GM21447 (cell line): ENCODE measurements around the gene ZNF717.
"Not testable (repeated sequence)": the region's sequence is repeated elsewhere in the genome, so short reads cannot be mapped to it uniquely, and the experiment has no call there.

Source experiments
- ATAC-seq: cut with Tn5 transposase; IDR thresholded peaks from one replicate; pipeline ENCODE4 v1.9.1; 2021; ENCODE audit not compliant: unreplicated experiment

ZNF717 gene

GRCh38 chr3:75785081-75785755 lies at the start of gene ZNF717:
TSS of gene ZNF717 (minus strand) at chr3:75785549. CDS start at chr3:75783362, 2,187 bp downstream.
- not testable (repeated sequence) for ATAC-seq

- not testable (repeated sequence) for ATAC-seq
Measured at GRCh38 chr3:75831076-75831475, 45.7 kb upstream of the ZNF717 start.

DNA sequence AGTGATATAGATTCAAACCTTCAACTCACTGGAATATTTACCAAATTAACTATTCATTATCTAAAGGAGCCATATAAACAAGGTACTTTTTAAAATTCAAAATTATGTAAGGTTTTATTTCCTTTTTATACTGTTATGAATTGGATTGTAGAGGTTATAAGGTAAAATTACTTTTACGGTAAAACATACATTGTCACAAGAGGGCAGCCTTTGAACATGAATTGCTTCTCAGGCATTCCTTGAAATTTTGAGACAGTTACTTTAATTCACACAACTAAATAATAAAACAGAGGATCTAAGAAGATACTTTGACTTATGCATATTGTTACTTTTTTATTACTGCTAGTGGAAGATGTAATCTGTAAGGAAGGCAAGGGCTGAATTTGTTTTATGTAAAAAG lies 32.7 kb upstream of the ZNF717 start:
- ATAC-seq: not testable (repeated sequence)

DNA sequence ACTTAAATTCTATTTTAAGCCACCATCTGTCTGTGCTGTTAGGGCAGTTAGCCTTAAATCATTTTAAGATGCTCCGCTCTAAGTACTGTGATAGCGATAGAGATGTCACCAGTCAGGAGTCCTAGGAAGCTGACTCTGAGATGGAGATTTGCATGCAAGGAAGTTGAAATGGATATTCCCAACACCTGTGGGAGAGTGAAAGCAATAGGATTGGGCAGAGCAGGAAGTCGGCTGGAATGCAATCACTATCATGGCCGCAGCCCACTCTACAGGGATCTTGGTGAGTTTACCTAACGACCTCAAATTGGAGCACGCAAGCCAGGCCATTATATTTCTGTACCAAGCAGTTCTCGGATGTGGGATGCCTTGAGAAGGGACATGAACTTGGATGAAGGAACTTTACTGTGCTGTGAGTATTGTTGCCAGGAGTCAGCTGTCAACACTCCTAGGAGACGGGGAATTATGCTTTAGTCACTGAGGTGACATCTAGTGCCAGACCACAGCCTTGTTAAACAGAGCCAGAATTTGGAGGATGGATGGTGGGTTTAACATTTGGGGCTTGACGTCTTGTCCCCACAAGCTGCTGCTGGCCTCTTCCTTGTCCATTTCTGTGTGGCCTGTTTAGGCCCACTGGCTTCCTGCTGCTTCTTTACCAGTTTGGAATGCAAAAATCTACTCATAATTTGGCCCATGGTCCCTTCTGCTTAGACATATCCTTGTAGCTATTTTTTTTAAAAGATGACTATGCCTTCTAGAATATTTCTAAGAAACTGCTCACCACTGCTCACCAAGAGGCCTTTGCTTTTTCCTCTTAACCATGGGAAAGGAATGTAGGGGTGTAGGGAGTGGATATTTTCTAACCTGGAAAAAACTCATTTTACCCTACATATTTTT lies 31.2 kb upstream of the ZNF717 start:
- not testable (repeated sequence) for ATAC-seq

DNA sequence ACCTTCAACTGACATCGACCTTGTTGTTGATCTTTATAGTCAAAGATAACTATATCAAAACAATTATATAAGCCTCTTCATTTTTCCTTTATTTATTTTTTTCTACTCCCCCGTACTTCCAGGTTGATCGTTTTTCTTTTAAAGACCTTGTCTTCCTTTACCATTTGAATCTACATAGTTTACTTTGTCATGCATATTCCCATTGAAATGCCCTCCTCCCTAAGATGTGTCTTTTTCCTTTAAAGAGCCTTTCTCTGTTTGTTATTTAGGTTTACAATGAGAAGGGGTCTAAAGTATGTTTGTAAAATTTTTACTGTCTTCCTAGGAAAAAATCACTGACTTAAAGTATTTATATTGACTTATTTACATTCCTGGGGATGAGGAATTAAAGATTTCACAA lies 29.4 kb upstream of the ZNF717 start:
- ATAC-seq: no peak

DNA sequence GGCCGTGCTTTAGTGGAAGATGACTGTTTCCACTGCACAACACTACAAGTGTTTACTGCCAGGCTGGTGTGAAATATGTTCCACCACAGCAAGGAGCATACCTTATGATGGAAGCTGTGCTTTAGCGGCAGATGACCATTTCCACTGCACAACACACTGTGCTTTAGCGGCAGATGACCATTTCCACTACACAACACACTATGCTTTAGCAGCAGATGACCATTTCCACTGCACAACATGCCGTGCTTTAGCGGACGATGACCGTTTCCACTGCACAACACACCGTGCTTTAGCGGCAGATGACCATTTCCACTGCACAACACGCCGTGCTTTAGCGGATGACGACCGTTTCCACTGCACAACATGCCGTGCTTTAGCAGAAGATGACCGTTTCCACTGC lies 2.8 kb downstream of the ZNF717 start:
- no peak for ATAC-seq

GRCh38 chr3:75781079-75781745 lies 4.1 kb downstream of the ZNF717 start:
- no peak for ATAC-seq

DNA sequence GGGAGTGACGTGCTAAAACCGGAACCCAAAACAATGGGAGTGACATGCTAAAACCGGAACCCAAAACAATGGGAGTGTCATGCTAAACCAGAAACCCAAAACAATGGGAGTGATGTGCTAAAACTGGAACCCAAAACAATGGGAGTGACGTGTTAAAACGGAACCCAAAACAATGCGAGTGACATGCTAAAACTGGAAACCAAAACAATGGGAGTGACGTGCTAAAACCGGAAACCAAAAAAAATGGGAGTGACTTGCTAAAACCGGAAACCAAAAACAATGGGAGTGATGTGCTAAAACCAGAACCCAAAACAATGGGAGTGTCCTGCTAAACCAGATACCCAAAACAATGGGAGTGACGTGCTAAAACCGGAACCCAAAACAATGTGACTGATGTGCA lies 7.6 kb downstream of the ZNF717 start:
- ATAC-seq: not testable (repeated sequence)

DNA sequence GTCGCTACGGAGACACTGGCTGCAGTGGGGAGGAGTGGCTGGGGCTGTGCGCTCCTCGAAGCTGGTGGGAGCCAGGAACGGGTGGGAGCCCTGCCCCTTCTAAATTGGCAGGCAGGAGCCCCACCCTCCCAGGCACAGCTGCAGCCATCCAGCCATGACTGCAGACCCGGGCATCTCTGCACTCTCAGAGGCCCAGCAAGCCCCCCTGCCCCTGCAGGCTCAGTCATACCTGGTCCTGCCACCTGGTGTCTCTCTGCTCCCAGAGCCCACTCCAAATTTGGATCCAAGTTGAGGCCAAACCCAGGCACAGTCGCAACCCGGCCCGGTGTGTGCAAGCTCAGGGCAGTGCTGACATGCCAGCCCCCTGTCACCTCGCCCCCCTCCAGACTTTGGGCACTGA lies 13.7 kb downstream of the ZNF717 start:
- not testable (repeated sequence) for ATAC-seq

- ATAC-seq: no peak
Measured at GRCh38 chr3:75768303-75769017, 16.9 kb downstream of the ZNF717 start.

DNA sequence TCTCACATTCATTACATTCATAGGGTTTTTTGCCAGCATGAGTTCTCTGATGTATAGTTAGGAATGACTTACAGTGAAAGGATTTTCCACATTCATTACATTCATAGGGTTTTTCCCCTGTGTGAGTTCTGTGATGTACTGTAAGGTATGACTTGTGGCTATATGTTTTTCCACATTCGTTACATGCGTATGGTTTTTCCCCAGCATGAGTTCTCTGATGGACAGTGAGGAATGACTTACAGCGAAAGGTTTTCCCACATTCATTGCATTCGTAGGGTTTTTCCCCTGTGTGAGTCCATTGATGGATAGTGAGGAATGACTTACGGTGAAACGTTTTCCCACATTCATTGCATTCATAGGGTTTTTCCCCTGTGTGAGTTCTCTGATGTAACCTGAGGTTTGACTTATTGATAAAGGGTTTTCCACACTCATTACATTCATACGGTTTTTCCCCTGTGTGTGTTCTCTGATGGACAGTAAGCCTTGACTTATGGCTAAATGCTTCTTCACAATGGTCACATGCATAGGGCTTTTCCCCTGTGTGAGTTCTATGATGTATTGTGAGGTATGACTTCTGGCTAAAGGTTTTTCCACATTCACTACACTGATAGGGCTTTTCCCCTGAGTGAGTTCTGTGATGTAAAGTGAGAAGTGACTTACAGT lies 47.4 kb downstream of the ZNF717 start:
- ATAC-seq: no peak

GRCh38 chr3:75727985-75728384 lies 57.4 kb downstream of the ZNF717 start:
- no peak for ATAC-seq

- ATAC-seq: no peak
Measured at GRCh38 chr3:75692061-75692460, 93.3 kb downstream of the ZNF717 start.

GRCh38 chr3:75687323-75687722 lies 98.0 kb downstream of the ZNF717 start:
- ATAC-seq: no peak
